ENCODE data around the gene ADAM11. TPM values are rescaled to one million over a fixed set of nuclear protein-coding genes. Genes with fewer than 3 reads are reported as not detected.

The ADAM11 gene
- total RNA-seq, 1 experiment from 2014 or later = 0.46 TPM

GRCh38 chr17:44751331-44751730 lies 7.5 kb upstream of the ADAM11 start:
- intact Hi-C loops (cut with micrococcal nuclease; ENCODE audit: unreplicated experiment) = no loop called here
- Histone ChIP-seq H3K4me2 (no peak overlapping the region), H3K27ac (no peak overlapping the region), H4K20me1 (ENCODE audit: insufficient read depth) (no peaks in the 10 kb centered on the region), H3F3A (ENCODE audit: insufficient read depth, low read depth) (no peaks in the 10 kb centered on the region), H2AFZ (no peak overlapping the region), H3K36me3 (ENCODE audit: low read depth) (no peaks in the 10 kb centered on the region), H3K9me2 (ENCODE audit: insufficient read depth) (no peaks in the 10 kb centered on the region), H3K79me2 (ENCODE audit: low read depth) (no peaks in the 10 kb centered on the region), H3K9me3 (ENCODE audit: insufficient read depth, low read depth) (no peaks in the 10 kb centered on the region), H3K4me1 (replicated peaks; ENCODE audit: insufficient read depth) (no peaks in the 10 kb centered on the region), H3K4me3 (no peak overlapping the region), H3K27me3 (ENCODE audit: insufficient read depth, low read depth) (no peaks in the 10 kb centered on the region)
- POLR2A ChIA-PET (ENCODE audit: unreplicated experiment) = interaction anchor here (0.6 kb wide), 1 partner anchor 20 kb away, joined by 3 read pairs; no protein-coding TSS in a partner anchor
- BruUV-seq (replicated peaks) = no TSS peak
- TF ChIP-seq, protein P1, sequence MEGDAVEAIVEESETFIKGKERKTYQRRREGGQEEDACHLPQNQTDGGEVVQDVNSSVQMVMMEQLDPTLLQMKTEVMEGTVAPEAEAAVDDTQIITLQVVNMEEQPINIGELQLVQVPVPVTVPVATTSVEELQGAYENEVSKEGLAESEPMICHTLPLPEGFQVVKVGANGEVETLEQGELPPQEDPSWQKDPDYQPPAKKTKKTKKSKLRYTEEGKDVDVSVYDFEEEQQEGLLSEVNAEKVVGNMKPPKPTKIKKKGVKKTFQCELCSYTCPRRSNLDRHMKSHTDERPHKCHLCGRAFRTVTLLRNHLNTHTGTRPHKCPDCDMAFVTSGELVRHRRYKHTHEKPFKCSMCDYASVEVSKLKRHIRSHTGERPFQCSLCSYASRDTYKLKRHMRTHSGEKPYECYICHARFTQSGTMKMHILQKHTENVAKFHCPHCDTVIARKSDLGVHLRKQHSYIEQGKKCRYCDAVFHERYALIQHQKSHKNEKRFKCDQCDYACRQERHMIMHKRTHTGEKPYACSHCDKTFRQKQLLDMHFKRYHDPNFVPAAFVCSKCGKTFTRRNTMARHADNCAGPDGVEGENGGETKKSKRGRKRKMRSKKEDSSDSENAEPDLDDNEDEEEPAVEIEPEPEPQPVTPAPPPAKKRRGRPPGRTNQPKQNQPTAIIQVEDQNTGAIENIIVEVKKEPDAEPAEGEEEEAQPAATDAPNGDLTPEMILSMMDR (conservative IDR thresholded peaks at IDR 0.05) = no peak
- TF ChIP-seq EZH2 (IDR thresholded peaks at IDR 0.05; ENCODE audit: low read depth) = no peak
- DNase-seq = no peak
- CTCF ChIA-PET = no interaction called here

DNA sequence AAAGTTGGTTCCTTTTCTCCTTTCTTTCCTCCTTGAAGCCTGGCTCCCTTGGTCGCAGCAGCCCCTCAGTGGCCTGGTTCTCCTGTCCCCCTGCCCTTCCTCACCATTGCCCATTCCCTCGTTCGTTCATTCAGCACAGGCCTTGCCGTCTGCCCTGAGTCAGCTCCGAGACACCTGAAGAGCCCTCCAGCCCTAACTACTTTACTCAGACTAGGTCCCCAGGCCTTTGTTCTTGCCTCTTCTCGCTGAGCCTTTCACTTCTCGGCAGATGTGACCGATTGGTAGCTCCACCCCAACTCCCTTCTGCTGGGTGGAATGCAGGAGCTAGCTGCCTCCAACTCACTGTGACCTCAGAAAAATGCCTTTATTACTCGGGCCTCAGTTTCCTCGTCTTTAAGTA lies 7.0 kb upstream of the ADAM11 start:
- Histone ChIP-seq H3K27ac (no peak overlapping the region), H3K4me3 (no peak overlapping the region), H3K9me2 (ENCODE audit: insufficient read depth) (no peaks in the 10 kb centered on the region), H3K36me3 (ENCODE audit: low read depth) (no peaks in the 10 kb centered on the region), H4K20me1 (ENCODE audit: insufficient read depth) (no peaks in the 10 kb centered on the region), H3K79me2 (ENCODE audit: low read depth) (no peaks in the 10 kb centered on the region), H2AFZ (no peak overlapping the region), H3F3A (ENCODE audit: insufficient read depth, low read depth) (no peaks in the 10 kb centered on the region), H3K4me2 (no peak overlapping the region), H3K27me3 (ENCODE audit: insufficient read depth, low read depth) (no peaks in the 10 kb centered on the region), H3K9me3 (ENCODE audit: insufficient read depth, low read depth) (no peaks in the 10 kb centered on the region), H3K4me1 (replicated peaks; ENCODE audit: insufficient read depth) (no peaks in the 10 kb centered on the region)
- TF ChIP-seq EZH2 (IDR thresholded peaks at IDR 0.05; ENCODE audit: low read depth) = no peak
- TF ChIP-seq, protein P1 (conservative IDR thresholded peaks at IDR 0.05) = no peak
- DNase-seq = no peak
- no TSS peak for BruUV-seq (replicated peaks)
- ChIA-PET CTCF (no interaction called here), POLR2A (ENCODE audit: unreplicated experiment) (interaction anchor here (0.6 kb wide), 2 partner anchors 19 to 1390 kb away, joined by 3 to 4 read pairs; no protein-coding TSS in a partner anchor)
- intact Hi-C loops (cut with micrococcal nuclease; ENCODE audit: unreplicated experiment) = no loop called here

DNA sequence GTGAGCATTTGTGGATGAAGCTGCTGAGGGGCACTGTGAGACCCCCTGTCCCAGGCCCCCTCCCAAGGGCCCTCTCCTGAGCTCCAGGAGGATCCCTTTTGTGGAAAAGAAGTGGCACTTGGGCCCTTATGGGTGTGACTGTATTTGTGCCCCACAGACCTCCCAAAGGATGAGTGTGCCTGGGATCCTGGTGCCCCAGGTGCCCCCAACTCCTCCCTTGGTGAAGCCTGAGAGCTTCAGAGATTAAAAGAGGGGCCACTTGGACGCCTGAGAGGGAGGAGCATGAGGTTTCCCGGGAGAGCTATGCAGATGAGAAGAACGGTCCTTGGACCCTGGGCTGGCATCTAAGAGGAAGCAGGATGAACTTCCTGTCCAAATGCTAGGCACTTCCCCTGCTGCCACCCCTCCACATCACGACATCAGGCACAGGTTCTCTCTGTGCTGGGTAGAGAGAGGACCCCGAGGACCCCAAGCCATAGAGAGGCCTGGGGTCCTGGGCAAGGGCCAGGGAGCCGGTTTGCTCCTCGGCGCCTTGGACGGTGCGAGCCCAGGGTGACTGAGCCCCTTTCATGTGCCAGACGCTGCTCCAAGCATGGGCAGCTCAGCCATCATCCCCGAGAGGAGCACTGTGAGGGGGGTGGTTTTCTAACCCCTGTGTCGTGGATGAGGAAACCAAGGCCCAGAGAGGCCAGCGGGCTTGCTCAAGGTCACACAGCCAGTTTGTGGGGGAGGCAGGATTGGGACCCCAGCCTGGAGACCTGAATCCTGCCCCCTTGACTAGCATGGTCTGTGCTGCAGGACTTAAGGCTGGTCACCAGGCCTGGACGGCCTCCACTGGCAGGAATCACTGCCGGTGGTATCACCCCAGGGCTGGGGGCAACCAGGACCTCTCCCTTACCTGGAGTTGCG lies 5.6 kb upstream of the ADAM11 start:
- POLR2A ChIA-PET (ENCODE audit: unreplicated experiment) = no interaction called here
- Histone ChIP-seq H3K4me2 (no peak overlapping the region), H3K27me3 (ENCODE audit: insufficient read depth, low read depth) (peaks cover 11% of the 10 kb centered on the region), H3K4me3 (no peak overlapping the region), H3K9me2 (ENCODE audit: insufficient read depth) (no peaks in the 10 kb centered on the region), H4K20me1 (ENCODE audit: insufficient read depth) (no peaks in the 10 kb centered on the region), H3K9me3 (ENCODE audit: insufficient read depth, low read depth) (no peaks in the 10 kb centered on the region), H3K79me2 (ENCODE audit: low read depth) (no peaks in the 10 kb centered on the region), H3F3A (ENCODE audit: insufficient read depth, low read depth) (no peaks in the 10 kb centered on the region), H2AFZ (no peak overlapping the region), H3K4me1 (replicated peaks; ENCODE audit: insufficient read depth) (no peaks in the 10 kb centered on the region), H3K27ac (no peak overlapping the region), H3K36me3 (ENCODE audit: low read depth) (no peaks in the 10 kb centered on the region)
- TF ChIP-seq, protein P1 (conservative IDR thresholded peaks at IDR 0.05) = no peak
- no peak for TF ChIP-seq EZH2 (IDR thresholded peaks at IDR 0.05; ENCODE audit: low read depth)
- CTCF ChIA-PET = interaction anchor here (0.6 kb wide), 1 partner anchor 303 kb away, joined by 9 read pairs; no protein-coding TSS in a partner anchor
- no peak for DNase-seq
- BruUV-seq (replicated peaks) = no TSS peak
- intact Hi-C loops (cut with micrococcal nuclease; ENCODE audit: unreplicated experiment) = no loop called here

All from PC-9 (cell line).